GM23248 (cell line): ENCODE data around the gene ASIC2.

Experiments
- EZH2 ChIP-seq: fragments of 200-600 bp; sonication (generic); IDR thresholded peaks from 2 replicates; pipeline ENCODE4 v1.6.1; 2018; ENCODE audit warnings: antibody characterized with exemption, mild to moderate bottlenecking; ENCODE audit not compliant: insufficient read depth, poor library complexity, severe bottlenecking
- EZH2phosphoT487 ChIP-seq: fragments of 200-600 bp; sonication (generic); IDR thresholded peaks from 2 replicates; pipeline ENCODE4 v1.6.1; 2018; ENCODE audit warnings: antibody characterized with exemption, moderate library complexity, mild to moderate bottlenecking, low read depth; ENCODE audit not compliant: insufficient read depth

GRCh38 chr17:33261820-33262219, 31.3 kb downstream of the ASIC2 start:
- no peak for TF ChIP-seq EZH2phosphoT487
- no peak for TF ChIP-seq EZH2
